ENCODE results near the gene GRAP2.

GRAP2 gene

DNA sequence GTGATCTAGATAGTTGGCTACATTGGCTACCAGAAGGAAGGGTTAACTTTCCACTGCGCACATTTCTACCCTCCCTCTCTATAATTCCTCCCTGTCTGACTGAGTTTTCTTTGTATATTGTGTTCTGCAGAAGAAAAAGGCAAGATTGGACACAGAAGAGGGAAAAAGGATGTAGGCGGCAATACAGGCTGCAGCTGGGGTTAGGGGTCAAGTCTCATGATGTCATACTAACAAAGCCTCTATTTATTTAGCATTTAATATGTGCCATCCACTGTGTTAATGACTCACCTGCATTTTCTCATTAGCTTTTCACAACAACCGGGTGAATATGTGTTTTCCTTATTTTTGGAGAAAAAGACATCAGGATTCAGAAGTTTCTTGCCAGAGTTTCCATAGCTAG is 95.8 kb downstream of the GRAP2 start:
- H3K27ac ChIP-seq, result no peak overlapping the region
- no peak for TF ChIP-seq CTCF (IDR thresholded peaks at IDR 0.05)
- H3K4me3 ChIP-seq, result no peak overlapping the region
- DNase-seq (ENCODE audit: low spot score), result no peak

DNA sequence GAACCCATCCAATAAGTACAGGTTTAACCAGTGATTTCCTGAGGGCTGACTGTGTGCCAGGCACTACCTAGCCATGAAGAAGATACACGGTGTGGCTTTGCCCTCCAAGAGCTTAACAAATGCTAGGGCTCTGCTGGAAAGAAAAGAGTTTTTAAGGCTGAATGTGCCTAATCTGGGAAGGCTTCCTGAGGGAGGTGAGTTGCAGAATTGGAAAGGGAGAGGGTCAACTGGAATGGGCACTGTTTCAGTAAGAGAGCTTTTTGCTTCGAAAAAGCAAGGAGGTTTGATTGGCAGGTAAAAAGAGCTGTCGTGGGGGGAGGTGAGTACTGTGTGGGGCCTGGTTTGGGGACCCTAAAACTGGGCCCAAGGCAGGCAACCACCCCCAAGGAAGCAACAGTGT is 96.5 kb downstream of the GRAP2 start:
- TF ChIP-seq CTCF (IDR thresholded peaks at IDR 0.05), result no peak
- Histone ChIP-seq H3K27ac (peak overlapping the region in 1 of 2 donors; percentile 9), H3K4me3 (no peak overlapping the region)
- DNase-seq (ENCODE audit: low spot score), result no peak

GRCh38 chr22:39997939-39998726 is 97.2 kb downstream of the GRAP2 start:
- no peak for TF ChIP-seq CTCF (IDR thresholded peaks at IDR 0.05)
- Histone ChIP-seq H3K27ac (no peak overlapping the region), H3K4me3 (no peak overlapping the region)
- DNase-seq (ENCODE audit: low spot score), result no peak

GRCh38 chr22:39999144-39999757 is 98.4 kb downstream of the GRAP2 start:
- no peak overlapping the region for H3K4me3 ChIP-seq
- TF ChIP-seq CTCF (IDR thresholded peaks at IDR 0.05), result no peak
- H3K27ac ChIP-seq, result no peak overlapping the region
- peak; percentile 41 for DNase-seq (ENCODE audit: low spot score)

DNA sequence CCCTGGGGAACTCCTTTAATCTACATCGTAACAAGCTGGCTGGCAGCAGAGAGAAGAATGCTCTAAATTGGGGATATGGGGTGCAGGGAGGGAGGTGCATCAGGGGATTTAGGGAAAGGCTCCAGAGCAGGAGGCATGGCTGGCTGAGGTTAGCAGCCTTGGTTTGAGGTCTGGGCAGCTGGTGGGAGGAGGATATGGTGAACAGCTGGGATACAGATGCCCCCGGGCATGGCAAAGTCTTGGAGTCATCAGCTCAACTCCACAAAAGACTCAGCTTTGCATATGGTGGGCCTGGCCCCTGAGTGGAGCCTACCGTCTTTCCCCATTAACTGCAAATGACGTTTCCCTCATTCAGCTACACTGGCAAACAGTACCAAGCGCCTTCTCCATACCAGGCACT is 99.3 kb downstream of the GRAP2 start:
- no peak for DNase-seq (ENCODE audit: low spot score)
- no peak overlapping the region for H3K27ac ChIP-seq
- TF ChIP-seq CTCF (IDR thresholded peaks at IDR 0.05), result no peak
- H3K4me3 ChIP-seq, result no peak overlapping the region

DNA sequence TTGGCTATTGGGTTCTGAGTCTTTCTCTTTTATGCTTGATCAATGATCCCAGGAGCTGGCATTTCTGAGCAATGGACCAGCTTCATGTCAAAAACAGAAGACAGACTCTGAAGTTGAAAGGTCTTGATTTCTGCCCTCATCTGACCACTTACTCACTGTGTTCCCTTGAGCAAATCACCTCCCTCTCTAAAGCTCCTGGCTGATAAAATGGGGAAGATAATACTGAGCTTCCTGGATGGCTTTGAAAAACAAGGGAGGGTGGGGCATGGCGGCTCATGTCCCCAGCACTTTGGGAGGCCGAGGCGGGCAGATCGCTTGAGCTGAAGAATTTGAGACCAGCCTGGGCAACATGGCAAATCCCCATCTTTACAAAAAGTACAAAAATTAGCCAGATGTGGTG is 100.2 kb downstream of the GRAP2 start:
- DNase-seq (ENCODE audit: low spot score), result no peak
- Histone ChIP-seq H3K27ac (no peak overlapping the region), H3K4me3 (no peak overlapping the region)
- TF ChIP-seq CTCF (IDR thresholded peaks at IDR 0.05), result no peak
